Left ventricle myocardium superior (tissue), 1 donor: ENCODE measurements around the gene SLIT3. TPM values are rescaled to one million over a fixed set of nuclear protein-coding genes. Genes with fewer than 3 reads are reported as not detected.
A peak's percentile ranks its signal among the peaks of the same experiment; 100 is the strongest.
"Not testable (repeated sequence)": the region's sequence is repeated elsewhere in the genome, so short reads cannot be mapped to it uniquely, and the experiment has no call there.

ENCODE experiments used
- ATAC-seq: fragments of 200-7000 bp; cut with Tn5 transposase; one replicate; pipeline ENCODE4 v1.9.1; 2020; ENCODE audit warnings: mild to moderate bottlenecking, moderate library complexity
- DNase-seq: peaks from one replicate; pipeline ENCODE4 v3.0.0-alpha.2; 2020
- intact Hi-C: fragments of 100-400 bp; cut with micrococcal nuclease; formaldehyde crosslinking; loops from one replicate; pipeline ENCODE4 v1.11.0; 2022
- total RNA-seq: library from RNA; stranded (reverse); fragmentation: NEBNext Ultra II Directional; extraction: Animal tissue kit (Norgen Biotek cat#: 25700); gene quantifications from one replicate; pipeline ENCODE4 v1.2.1, GENCODE V29; 2021
- donor health status: DM: no; HTN: yes; CAD: no; lungs with severe emphysema.

Gene SLIT3
- total RNA-seq, 1 donor from 2014 or later: 8.4 TPM

- no peak for ATAC-seq
- DNase-seq: no peak
- intact Hi-C loops: no loop called here
These were observed 532.8 kb downstream of the SLIT3 start for GRCh38 chr5:168768172-168768571.

GRCh38 chr5:168766426-168766700 lies 534.6 kb downstream of the SLIT3 start:
- ATAC-seq: no peak
- no peak for DNase-seq
- intact Hi-C loops: no loop called here

- DNase-seq: peak; percentile 35
- peak; percentile 21 for ATAC-seq
- intact Hi-C loops: no loop called here
These were observed 535.2 kb downstream of the SLIT3 start for GRCh38 chr5:168765551-168766425.

- DNase-seq (no peak), ATAC-seq (no peak)
- intact Hi-C loops: no loop called here
These were observed 535.8 kb downstream of the SLIT3 start for GRCh38 chr5:168765086-168765550.

GRCh38 chr5:168756453-168757391 lies 544.2 kb downstream of the SLIT3 start:
- ATAC-seq (no peak), DNase-seq (no peak)
- intact Hi-C loops: no loop called here

GRCh38 chr5:168755548-168756093 lies 545.3 kb downstream of the SLIT3 start:
- ATAC-seq (no peak), DNase-seq (no peak)
- intact Hi-C loops: no loop called here

GRCh38 chr5:168753691-168754254 lies 547.2 kb downstream of the SLIT3 start:
- DNase-seq: no peak
- no peak for ATAC-seq
- intact Hi-C loops: no loop called here

- DNase-seq (no peak), ATAC-seq (no peak)
- intact Hi-C loops: no loop called here
These were observed 548.3 kb downstream of the SLIT3 start for GRCh38 chr5:168752416-168753190.

- DNase-seq (no peak), ATAC-seq (no peak)
- intact Hi-C loops: no loop called here
These were observed 548.9 kb downstream of the SLIT3 start for GRCh38 chr5:168752012-168752411.

- intact Hi-C loops: no loop called here
- ATAC-seq (no peak), DNase-seq (no peak)
These were observed 550.0 kb downstream of the SLIT3 start for GRCh38 chr5:168750926-168751325.

- intact Hi-C loops: no loop called here
- no peak for ATAC-seq
- DNase-seq: no peak
These were observed 551.4 kb downstream of the SLIT3 start for GRCh38 chr5:168749391-168750100.

GRCh38 chr5:168747987-168748777 lies 552.8 kb downstream of the SLIT3 start:
- DNase-seq: peak; percentile 58
- ATAC-seq: peak; percentile 84
- intact Hi-C loops: no loop called here

- ATAC-seq: no peak
- intact Hi-C loops: no loop called here
These were observed 553.9 kb downstream of the SLIT3 start for GRCh38 chr5:168746893-168747640.

GRCh38 chr5:168746126-168746892 lies 554.6 kb downstream of the SLIT3 start:
- DNase-seq, ATAC-seq, intact Hi-C loops: not testable (repeated sequence)

More at GRCh38 chr5:168746893-168747640, 553.9 kb downstream of the SLIT3 start:
- no peak for DNase-seq

GRCh38 chr5:168743617-168744016 lies 557.3 kb downstream of the SLIT3 start:
- DNase-seq (no peak), ATAC-seq (no peak)
- intact Hi-C loops: no loop called here

- intact Hi-C loops, DNase-seq, ATAC-seq: not testable (repeated sequence)
These were observed 558.6 kb downstream of the SLIT3 start for GRCh38 chr5:168742311-168742710.
